ENCODE measurements around the gene DNAH11.
"Not testable (repeated sequence)": the region's sequence is repeated elsewhere in the genome, so short reads cannot be mapped to it uniquely, and the experiment has no call there.

Gene DNAH11

DNA sequence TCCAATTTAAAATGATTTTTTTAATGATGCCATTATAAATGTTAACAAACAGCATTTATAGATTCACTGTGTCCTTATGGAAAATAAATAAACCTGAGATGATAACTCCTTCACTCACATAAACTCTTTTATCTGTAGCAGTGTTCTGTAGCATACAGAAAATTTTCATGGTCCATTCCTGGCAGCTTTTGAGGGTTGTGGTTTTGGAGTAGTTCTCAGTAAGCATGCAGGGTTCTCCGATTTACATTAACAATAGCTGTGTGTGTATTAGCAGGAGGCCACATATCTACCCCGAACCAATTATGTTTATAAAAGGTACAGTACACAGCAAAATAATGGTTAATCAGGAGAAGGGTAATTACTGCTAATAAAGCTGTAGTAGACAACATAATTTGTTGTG lies 240.2 kb downstream of the DNAH11 start:
- no peak for DNase-seq

DNA sequence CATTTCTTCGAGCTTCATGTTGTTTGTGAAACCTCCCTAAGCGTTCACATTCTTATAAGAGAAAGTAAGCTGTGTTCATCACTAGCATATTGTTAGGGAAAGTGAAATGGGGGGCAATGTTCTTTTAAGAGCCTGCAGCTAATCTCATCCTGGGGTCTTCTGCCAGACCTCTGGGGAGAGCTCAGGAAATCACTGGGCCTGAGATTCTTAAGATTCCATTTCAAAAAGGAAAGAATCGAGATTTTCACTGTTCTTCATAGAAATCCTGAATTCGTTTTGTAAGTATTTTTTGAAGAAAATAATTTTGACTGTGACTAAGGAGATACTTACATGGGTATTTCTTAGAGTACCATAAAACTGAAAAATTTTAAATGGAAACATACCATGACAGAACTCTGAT lies 242.2 kb downstream of the DNAH11 start:
- no peak for DNase-seq

DNA sequence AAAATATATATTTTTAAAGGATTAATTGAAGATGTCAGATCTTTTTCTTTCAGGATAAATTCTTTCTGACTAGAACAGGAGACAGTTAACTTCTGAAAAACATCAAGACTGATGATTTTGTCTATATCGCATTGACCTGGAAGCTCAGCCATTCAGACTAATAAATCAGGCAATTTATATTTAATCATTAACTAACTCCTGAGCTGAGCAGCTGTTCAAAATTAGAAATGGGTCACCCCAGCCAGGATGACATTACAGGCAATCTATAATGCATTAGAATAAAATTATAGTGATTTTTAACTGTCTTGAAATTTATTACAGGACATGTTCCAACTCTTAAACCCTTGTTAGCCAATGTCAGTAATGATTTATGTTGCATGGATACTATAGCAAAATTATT lies 263.0 kb downstream of the DNAH11 start:
- DNase-seq = no peak

DNA sequence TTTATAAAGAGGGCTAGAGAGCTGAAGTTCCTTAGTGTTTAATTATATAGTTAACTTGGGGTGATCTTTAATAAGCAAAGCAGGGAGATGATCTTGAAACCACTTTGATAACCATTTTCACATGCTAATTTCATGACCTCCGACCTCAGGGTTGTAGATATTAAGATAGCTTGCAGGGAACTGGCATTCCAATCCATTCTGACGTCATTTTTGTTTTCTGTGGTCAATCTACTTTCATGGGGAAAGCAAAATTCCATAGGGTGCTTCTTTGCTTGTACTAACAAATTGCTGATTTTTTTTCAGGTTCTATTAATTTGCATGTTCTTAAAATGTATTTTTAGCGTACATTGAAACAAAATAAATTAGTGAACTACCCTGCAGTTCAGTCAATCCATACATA lies 263.5 kb downstream of the DNAH11 start:
- no peak for DNase-seq

DNA sequence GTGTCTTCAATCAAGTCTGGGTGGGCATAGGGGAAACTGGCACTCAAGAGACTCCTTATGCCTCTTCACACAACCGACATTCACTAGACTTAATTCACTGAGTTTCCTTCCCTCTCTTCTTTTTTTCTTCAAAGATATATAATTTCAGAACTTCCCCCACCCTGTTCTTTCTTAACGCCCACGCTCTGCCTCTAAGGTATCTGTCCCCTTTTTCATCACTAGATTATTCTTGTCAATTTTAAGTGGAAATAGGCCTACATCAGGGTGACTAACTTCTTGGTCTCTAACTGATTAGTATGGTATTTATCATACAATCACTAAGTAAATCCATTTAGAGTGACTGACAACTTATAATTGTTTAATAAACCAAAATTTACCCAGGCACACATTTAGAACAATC lies 276.2 kb downstream of the DNAH11 start:
- no peak for DNase-seq

DNA sequence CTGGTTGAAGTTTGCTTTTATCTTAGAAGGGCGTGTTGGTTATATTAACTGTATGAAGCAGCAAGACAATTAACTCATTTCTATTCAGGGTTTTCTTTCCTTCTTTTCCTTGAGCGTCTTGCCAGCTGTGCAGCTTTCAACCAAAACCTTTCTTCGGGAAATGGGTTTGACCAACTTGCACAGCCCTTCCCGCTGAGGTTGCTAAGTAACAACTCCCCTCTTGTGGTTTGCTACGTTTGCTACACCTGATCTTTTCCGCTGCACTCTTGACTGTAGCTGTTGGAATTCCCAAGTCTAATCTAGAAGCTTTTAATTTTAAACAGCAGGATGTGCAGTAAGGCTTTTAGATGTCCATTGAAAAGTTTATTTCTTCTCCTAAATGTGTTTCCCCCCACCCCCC lies 286.0 kb downstream of the DNAH11 start:
- DNase-seq = no peak

DNA sequence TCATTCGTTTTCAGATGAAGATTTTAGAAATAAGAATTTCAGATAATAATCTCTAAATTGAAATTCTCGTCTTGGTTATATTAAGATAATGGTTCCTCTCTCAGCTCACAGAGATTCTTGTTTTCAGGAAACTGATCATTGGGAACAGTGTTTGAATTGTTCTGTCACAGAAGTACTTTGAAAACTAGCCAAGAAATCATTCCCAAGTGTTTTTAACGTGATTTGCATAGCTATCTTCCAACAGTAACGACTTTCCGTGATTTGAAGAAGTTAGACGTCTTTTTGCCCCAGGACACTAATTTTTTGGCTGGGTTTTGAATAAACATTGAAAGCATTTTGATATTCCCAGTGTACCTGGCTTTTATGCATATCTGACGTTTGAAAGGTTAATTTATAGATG lies 286.9 kb downstream of the DNAH11 start:
- DNase-seq = no peak

DNA sequence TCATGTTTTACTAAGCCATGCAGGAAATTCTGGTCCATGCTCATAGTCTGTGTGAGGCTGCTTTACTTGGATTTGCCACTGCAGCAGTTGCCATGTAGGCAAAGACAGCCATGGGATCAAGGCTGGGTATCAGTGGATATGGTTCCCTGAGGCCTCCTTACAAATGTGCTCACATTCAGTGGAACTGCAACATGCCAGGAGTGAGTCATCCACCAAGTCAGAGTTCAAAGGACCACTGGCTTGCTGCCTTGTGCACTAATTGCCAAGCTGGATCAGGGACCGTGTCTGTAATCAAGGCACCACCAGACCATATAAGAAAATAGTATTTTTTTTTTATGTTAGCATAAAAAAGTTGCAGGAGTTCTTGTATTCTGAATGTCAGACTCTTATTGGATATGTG lies 301.9 kb downstream of the DNAH11 start:
- DNase-seq = no peak

DNA sequence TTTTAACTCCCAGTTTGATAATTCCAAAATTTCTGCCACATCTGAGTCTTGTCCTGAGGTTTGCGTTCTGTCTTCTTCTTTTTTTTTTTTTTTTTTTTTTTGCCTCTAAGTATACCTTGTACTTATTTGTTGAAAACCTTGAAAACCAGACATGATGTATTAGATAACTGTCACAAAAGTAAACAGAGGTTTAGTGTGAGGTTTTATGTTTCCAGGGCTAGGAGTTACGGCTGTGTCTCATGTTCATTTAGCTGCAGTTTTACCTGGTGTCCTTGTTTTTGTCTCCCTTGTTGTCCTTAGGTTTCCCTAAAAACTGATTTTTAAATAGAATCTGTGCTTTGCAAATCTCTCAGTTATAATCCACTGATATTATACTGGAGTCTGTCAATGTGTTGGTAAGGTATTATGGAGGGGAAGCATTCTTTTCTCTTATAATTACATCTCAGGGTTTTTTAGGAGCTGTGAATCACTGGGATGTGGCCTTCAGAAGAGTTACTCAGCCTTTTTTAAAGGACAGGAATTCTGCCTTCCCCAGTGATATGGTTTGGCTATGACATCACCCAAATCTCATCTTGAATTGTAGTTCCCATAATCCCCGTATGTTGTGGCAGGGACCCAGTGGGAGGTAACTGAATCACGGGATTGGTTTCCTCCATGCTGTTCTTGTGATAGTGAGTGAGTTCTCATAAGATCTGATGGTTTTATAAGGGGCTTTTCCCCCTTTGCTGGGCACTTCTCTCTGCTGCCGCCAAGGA lies 307.9 kb downstream of the DNAH11 start:
- DNase-seq = no peak

DNA sequence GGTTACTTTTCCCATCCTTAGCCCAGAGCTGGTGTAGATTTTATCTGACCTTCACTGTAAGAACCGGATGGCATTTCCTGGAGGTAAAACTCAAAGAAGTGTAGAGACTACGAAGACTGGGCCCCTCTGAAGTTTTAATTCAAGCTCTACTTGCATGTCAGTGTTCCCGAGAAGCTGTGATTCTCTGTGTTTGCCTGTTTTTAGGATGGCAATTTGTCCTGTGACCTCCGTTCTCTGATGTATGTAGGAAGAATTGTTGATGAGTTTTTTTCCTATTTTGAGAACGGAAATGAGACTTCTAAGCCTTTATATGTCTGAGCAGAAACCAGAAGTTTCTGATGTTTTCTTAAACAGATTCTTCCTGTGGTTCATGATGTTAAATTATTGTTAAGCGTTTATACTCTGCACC lies 308.7 kb downstream of the DNAH11 start:
- peak; percentile 0 for DNase-seq

DNA sequence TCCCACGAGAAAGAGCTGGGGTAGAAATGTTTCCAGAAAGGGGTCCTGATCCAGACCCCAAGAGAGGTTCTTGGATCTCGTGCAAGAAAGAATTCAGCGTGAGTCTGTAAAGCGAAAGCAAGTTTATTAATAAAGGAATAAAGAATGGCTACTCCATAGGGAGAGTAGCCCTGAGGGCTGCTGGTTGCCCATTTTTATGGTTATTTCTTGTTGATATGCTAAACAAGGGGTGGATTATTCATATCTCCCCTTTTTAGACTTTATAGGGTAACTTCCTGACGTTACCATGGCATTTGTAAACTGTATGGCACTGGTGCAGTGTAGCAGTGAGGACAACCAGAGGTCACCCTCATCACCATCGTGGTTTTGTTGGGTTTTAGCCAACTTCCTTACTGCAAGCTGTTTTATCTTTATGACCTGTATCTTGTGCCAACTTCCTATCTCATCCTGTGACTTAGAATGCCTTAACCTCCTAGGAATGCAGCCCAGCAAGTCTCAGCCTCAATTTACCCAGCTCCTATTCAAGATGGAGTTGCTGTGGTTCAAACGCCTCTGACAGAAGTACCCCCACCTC lies 322.9 kb downstream of the DNAH11 start:
- DNase-seq = not testable (repeated sequence)

DNA sequence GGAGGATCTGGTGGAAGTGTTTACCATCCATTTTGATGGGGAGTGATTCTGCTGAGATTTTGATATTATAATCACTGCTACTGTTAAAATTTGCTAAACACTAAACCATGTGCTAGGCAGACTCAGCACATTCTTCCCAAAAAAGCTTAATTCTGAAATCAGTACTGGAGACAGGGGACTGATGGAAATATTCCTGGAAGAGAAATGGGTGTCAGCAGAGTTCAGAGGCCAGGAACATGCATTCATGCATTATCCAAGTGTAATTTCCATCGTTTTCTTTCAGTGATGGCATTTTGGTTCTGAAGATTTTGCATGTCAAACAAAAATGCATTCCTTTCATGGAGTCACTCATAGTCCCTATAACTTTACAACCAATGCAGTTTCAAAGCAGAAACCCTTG lies 323.9 kb downstream of the DNAH11 start:
- no peak for DNase-seq

DNA sequence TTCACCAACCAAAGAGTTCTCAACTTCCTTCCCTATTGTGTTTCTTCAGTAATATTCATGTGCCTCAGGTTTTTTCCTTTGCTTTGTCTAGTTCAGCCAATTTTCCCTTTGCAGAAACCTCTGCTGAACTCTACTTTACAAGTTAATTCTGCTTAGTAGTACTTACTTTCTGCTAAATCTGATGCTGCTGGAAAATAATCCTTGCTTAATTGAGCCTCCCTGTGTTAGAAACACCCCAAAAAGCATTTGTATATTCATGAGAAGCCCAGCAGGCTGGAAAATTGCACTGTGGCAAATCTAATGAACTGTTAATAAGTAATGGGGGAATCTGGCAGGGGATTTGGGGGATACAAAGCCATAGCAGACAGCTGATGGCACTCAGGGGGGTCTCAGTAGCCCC lies 324.4 kb downstream of the DNAH11 start:
- DNase-seq = no peak

DNA sequence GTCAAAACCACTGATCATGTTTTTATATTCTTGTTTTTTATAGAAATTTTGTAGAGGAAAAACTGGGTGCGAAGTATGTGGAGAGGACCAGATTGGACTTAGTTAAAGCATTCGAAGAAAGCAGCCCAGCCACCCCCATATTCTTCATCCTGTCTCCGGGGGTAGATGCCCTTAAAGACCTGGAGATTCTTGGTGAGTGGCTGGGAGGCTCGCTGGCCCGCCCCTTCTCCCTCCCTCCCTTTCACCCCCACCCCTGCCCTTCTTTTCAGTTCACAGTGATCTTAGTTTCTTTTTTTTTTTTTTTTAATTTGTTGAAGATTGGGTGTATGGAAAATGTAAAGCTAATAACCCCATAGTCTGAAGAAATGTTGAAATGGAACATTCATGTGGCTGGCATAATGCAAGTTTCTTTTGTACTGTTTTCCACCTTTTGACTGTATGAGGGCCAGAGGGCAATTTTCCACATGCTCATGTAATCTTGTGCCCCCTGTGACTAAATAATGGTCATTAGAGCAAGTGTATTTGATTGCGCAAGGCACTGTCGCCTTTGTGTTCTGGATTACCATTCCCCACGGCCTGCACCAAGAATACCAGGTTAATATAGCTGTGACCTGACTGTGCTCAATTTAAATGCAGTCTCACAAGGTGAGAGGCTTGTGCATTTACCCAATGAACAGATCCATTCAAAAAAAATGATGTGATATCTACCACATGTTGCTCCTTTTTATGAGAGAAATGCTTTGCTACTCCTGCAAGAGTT lies 325.2 kb downstream of the DNAH11 start:
- DNase-seq = no peak

DNA sequence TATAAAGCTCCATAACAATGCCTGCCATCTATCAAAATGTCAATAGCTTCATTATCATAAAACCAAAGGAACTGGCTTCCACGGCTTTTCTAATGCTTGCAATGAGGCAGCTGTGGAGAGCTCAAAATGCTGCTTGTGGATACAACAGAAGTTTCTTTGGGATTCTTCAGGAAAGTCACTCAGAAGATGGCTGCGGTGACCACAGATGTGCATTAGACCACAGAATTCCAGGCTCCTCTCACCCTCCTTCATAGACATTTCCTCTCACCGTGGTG lies 325.7 kb downstream of the DNAH11 start:
- DNase-seq = no peak

DNA sequence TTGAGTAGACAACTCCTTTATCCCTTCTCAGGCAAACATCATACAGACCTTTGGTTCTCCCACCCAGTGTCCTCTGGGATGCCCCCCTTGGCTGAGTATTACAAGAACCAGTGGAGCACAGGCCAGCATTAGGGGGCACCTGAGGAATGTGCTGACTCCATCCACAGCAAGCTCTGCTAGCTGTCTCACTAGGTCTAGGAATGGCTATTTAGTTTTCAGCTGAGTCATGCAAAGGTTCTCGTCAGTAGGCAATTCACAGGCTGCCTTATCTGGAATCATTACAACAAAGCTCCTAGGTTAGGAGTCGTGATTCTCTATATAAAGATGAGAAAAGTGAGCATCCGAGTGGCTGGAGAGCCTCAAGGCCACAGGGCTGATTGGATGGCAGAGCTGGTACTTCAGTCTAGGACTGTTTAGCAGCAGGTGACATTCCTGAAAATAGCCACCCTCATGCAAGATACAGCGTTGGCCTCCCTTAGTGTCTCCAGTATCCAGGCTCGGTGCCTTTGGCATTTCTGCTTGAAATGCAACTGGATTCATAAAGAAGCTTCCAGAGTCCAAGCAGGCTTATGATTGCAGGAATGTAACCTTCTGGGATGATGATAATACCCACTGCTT lies 327.1 kb downstream of the DNAH11 start:
- no peak for DNase-seq

DNA sequence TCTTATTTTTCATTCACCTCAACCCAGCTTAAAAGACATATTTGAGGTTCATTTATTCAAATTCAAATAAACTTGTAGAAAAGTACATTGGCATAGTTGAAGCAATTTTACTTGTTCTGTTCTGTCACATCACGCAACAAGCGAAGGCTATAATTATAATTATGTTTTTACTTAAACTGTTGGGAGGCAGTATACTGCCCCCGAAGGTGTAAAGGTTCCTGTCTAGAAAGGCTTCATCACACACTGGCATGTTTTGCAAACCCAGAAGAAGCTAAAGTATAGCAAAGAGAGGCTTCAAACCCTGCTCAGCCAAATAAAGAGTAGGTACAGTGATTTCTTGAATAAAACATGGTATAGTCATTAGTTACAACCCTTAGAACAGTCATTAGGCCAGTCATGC lies 340.2 kb downstream of the DNAH11 start:
- no peak for DNase-seq

DNA sequence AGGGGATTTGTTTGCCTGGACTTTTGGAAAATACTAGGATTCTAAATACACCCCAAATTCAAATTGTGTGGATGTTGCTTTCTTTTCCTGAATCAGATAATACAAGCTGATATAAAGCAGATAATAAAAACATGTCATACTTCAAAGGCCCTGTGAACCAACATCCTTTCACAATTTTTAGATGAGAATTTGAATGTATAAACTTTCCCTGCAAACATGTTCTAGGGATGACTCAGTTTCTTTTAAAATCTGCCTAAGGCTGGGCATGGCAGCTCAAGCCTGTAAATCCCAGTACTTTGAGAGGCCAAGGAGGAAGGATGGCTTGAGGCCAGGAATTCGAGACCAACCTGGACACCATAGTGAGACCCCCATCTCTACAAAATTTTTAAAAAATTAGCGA lies 340.7 kb downstream of the DNAH11 start:
- not testable (repeated sequence) for DNase-seq

DNA sequence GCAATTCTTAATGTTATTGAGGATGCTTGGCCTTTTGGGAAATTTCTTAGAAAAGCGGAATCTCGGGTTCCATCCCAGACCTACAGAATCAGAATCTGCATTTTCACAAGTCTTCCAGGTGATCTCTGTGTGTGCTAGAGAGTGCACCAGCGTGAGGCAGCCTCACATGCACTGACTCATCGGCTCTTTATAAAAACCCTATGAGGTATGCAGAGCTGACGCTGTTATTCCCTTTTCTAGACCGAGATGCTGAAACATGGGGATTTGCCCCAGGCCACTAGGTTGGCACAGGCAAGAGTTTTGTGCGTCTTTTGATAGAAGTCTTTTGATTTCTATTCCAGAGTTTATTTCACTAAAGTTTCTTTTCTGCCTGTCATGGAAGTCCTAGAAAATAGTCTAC lies 341.7 kb downstream of the DNAH11 start:
- DNase-seq = no peak

DNA sequence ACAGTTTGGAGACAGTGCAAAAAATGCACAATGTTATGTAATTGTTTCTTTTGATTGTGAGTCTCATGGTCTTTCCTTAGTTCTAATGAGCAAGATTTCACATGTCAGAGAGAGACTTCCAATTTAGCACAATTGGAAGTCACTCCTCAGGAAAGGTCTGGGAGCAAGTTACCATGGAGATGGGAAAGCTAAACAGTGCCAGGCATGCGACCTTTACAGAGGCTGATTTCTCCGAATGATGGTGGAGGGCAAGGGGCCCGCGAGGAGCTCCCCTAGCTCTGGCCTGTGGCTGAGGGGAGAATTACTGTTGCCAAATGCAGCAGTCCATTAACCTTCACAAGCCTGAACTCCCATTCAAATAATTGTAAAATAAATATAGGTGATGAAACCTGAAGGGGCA lies 343.6 kb downstream of the DNAH11 start:
- DNase-seq = no peak

DNA sequence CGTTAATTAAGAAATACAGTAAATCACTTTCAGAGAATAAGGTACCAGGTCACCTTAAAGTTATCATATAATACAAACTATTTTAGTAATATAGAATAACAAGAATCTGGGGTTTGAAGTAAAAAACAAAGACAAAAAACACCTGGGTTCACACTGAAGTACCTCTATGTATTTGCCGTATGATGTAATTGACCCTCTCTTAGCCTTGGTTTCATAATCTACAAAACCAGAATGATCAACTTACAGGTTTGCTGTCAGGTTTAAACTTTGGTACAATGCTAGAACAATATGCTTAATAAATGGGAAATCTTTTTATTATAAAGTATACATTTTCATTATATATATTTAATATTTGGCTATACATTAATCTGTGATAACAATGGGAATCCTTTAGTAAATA lies 344.5 kb downstream of the DNAH11 start:
- no peak for DNase-seq

DNA sequence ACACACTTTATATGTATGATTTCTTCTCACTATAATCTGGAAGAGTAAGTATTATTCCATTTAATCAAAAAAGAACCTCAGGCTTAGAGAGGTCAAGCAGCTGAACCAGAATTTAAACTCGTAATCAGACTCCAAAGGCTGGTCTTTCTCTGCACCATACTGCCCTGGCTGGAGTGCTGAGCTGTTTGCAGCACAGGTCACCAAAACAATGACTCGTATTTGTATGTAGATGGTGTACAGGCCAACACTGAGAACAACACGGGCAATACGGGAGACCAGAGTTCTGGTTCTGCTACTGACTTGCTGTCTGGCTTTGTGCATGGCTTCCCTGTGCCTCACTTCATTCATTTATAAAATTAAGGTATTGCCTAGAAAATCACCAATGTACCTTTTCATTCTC lies 344.9 kb downstream of the DNAH11 start:
- no peak for DNase-seq

DNA sequence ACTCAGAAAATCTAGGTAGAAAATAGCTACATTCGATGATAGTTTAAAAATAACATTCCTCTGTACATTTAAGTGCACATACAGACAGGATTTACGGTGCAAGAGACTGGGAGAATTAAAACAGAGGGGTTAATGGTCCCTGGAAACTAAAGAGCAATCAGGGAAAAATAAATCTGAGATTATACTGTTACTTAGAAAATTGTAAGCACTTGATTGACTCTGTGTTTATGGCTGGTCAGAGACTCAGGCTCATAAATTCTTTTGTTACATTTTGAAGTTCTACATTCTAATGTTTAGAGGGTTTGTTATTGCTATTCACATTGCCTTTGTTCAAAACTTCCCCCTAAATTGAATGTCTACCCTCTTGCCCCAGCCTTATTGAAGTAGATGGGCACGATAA lies 348.5 kb downstream of the DNAH11 start:
- no peak for DNase-seq

DNA sequence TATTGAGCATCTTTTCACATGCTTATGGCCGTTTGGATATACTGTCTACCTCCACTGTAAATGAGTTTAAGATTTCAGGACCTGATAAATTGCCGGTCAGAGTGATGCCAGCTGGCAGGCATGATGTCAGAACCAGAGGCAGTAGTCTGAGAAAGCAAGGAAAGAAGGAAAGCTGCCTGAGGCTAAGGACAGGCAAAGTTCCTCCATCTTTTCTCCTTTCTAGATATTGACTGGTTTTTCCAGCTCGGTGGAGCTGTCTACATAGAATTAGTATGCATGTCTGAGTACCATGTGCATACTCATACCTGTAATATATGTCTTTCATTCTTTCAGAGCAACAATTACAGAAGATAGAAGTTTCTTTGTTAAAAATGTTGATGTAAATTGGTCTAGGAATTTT lies 350.6 kb downstream of the DNAH11 start:
- no peak for DNase-seq

Measured in CD4-positive, alpha-beta T cell treated with Interleukin-17A for 1 hour (primary cell).